ENCODE results near the gene CMSS1.

Gene CMSS1

GRCh38 chr3:99901200-99901926 is 83.7 kb downstream of the CMSS1 start:
- no peak for DNase-seq (ENCODE audit: low read depth in 2 of 3, low spot score in 2 of 3)

- no peak for DNase-seq (ENCODE audit: low read depth in 2 of 3, low spot score in 2 of 3)
Observed at GRCh38 chr3:99902091-99902490, 84.4 kb downstream of the CMSS1 start.

GRCh38 chr3:99903869-99904268 is 86.2 kb downstream of the CMSS1 start:
- no peak for DNase-seq (ENCODE audit: low read depth in 2 of 3, low spot score in 2 of 3)

GRCh38 chr3:99907959-99908544 is 90.4 kb downstream of the CMSS1 start:
- no peak for DNase-seq (ENCODE audit: low read depth in 2 of 3, low spot score in 2 of 3)

- no peak for DNase-seq (ENCODE audit: low read depth in 2 of 3, low spot score in 2 of 3)
Observed at GRCh38 chr3:99909714-99910495, 92.2 kb downstream of the CMSS1 start.

- no peak for DNase-seq (ENCODE audit: low read depth in 2 of 3, low spot score in 2 of 3)
Observed at GRCh38 chr3:99910752-99911290, 93.2 kb downstream of the CMSS1 start.

- no peak for DNase-seq (ENCODE audit: low read depth in 2 of 3, low spot score in 2 of 3)
Observed at GRCh38 chr3:99911433-99911832, 93.8 kb downstream of the CMSS1 start.

- DNase-seq (ENCODE audit: low read depth in 2 of 3, low spot score in 2 of 3), result no peak
Observed at GRCh38 chr3:99915906-99916432, 98.3 kb downstream of the CMSS1 start.

GRCh38 chr3:99918715-99919114 is 101.1 kb downstream of the CMSS1 start:
- DNase-seq (ENCODE audit: low read depth in 2 of 3, low spot score in 2 of 3), result no peak

- no peak for DNase-seq (ENCODE audit: low read depth in 2 of 3, low spot score in 2 of 3)
Observed at GRCh38 chr3:99919694-99920093, 102.0 kb downstream of the CMSS1 start.

GRCh38 chr3:99920481-99921376 is 103.1 kb downstream of the CMSS1 start:
- DNase-seq (ENCODE audit: low read depth in 2 of 3, low spot score in 2 of 3), result no peak

- no peak for DNase-seq (ENCODE audit: low read depth in 2 of 3, low spot score in 2 of 3)
Observed at GRCh38 chr3:99921377-99921695, 103.7 kb downstream of the CMSS1 start.

GRCh38 chr3:99921986-99922385 is 104.3 kb downstream of the CMSS1 start:
- DNase-seq (ENCODE audit: low read depth in 2 of 3, low spot score in 2 of 3), result no peak

- no peak for DNase-seq (ENCODE audit: low read depth in 2 of 3, low spot score in 2 of 3)
Observed at GRCh38 chr3:99923873-99924272, 106.2 kb downstream of the CMSS1 start.

GRCh38 chr3:99925584-99926230 is 108.0 kb downstream of the CMSS1 start:
- DNase-seq (ENCODE audit: low read depth in 2 of 3, low spot score in 2 of 3), result no peak

- no peak for DNase-seq (ENCODE audit: low read depth in 2 of 3, low spot score in 2 of 3)
Observed at GRCh38 chr3:99927671-99928457, 110.2 kb downstream of the CMSS1 start.

GRCh38 chr3:99928771-99929744 is 111.4 kb downstream of the CMSS1 start:
- DNase-seq (ENCODE audit: low read depth in 2 of 3, low spot score in 2 of 3), result no peak

GRCh38 chr3:99929745-99930139 is 112.1 kb downstream of the CMSS1 start:
- no peak for DNase-seq (ENCODE audit: low read depth in 2 of 3, low spot score in 2 of 3)

Data from activated CD8-positive, alpha-beta memory T cell treated with anti-CD3 and anti-CD28 coated beads for 48 hours (primary cell).